Fibroblast of the aortic adventitia (primary cell): Measurements from ENCODE around the gene EPDR1. TPM values are rescaled to one million over a fixed set of nuclear protein-coding genes. Genes with fewer than 3 reads are reported as not detected.

Source experiments
- DNase-seq: peaks from one replicate; pipeline ENCODE4 v3.0.0-alpha.2; 2010; ENCODE audit warnings: low read depth
- H3K4me3 ChIP-seq: 2 replicates; pipeline ENCODE4 v1.5.1; 2011; ENCODE audit warnings: low read depth, mild to moderate bottlenecking, control low read depth, low read length, moderate library complexity
- CTCF ChIP-seq: IDR thresholded peaks from 2 replicates; pipeline ENCODE4 v1.5.1; 2011; ENCODE audit warnings: mild to moderate bottlenecking, low read length, control low read depth, inconsistent platforms; ENCODE audit not compliant: insufficient read depth
- total RNA-seq: library from RNA; depleted of rRNA; stranded (reverse); fragments of >200 nt; gene quantifications from 2 replicates; pipeline ENCODE4 v1.2.3, GENCODE V29; 2012; ENCODE audit warnings: low replicate concordance

The EPDR1 gene
- total RNA-seq, 1 donor, result 47.9 TPM

GRCh38 chr7:37987732-37988131 lies 67.3 kb downstream of the EPDR1 start:
- peak; percentile 38 for DNase-seq
- TF ChIP-seq CTCF, result no peak
- no peak overlapping the region for H3K4me3 ChIP-seq

- no peak for DNase-seq
- no peak for TF ChIP-seq CTCF
- no peak overlapping the region for H3K4me3 ChIP-seq
Observed at GRCh38 chr7:37988721-37989650, 68.5 kb downstream of the EPDR1 start.

GRCh38 chr7:37990337-37990736 lies 69.9 kb downstream of the EPDR1 start:
- TF ChIP-seq CTCF, result no peak
- DNase-seq, result no peak
- no peak overlapping the region for H3K4me3 ChIP-seq

GRCh38 chr7:37993060-37993501 lies 72.6 kb downstream of the EPDR1 start:
- no peak for TF ChIP-seq CTCF
- no peak for DNase-seq
- no peak overlapping the region for H3K4me3 ChIP-seq

- no peak overlapping the region for H3K4me3 ChIP-seq
- DNase-seq, result peak; percentile 55
- TF ChIP-seq CTCF, result no peak
Observed at GRCh38 chr7:37999673-38000072, 79.2 kb downstream of the EPDR1 start.

GRCh38 chr7:38000272-38000671 lies 79.8 kb downstream of the EPDR1 start:
- no peak overlapping the region for H3K4me3 ChIP-seq
- peak; percentile 60 for DNase-seq
- TF ChIP-seq CTCF, result no peak

Other genes with a start within 250 kb of the EPDR1 start
- gene GPR141, start 236.9 kb upstream of the EPDR1 start, total RNA-seq, result not detected in 2 replicates
- gene NME8, start 72.0 kb upstream of the EPDR1 start, total RNA-seq, result not detected in 2 replicates
- 40.9 and 171 TPM in 2 replicates for gene SFRP4, start 3.8 kb upstream of the EPDR1 start, total RNA-seq